Tibial nerve (tissue), 4 donors: Measurements from ENCODE around the gene ZNF135. TPM values are rescaled to one million over a fixed set of nuclear protein-coding genes. Genes with fewer than 3 reads are reported as not detected.

ENCODE experiments used
- DNase-seq, 2 donors: peaks; one replicate each; pipeline ENCODE4 v3.0.0-alpha.2; 2019; ENCODE audit warnings: low spot score in 2 of 2
- H3K27ac ChIP-seq, 4 donors: fragments of 200-600 bp; sonication (generic) in 3 of 4; one replicate each; pipeline ENCODE4 v1.5.1; 2017 to 2019; ENCODE audit warnings: mild to moderate bottlenecking in 1 of 4
- H3K27me3 ChIP-seq, 2 donors: fragments of 200-600 bp; sonication (generic) in 1 of 2; one replicate each; pipeline versions ENCODE4 v1.5.1 to v1.6.0; 2017 to 2019
- H3K36me3 ChIP-seq, 3 donors: fragments of 200-600 bp; sonication (generic); one replicate each; pipeline ENCODE4 v1.5.1; 2018 to 2019
- H3K4me1 ChIP-seq, 4 donors: fragments of 200-600 bp; sonication (generic) in 3 of 4; one replicate each; pipeline ENCODE4 v1.5.1; 2017 to 2019
- H3K4me3 ChIP-seq, 4 donors: fragments of 200-600 bp; sonication (generic) in 3 of 4; one replicate each; pipeline ENCODE4 v1.5.1; 2017 to 2019; ENCODE audit warnings: mild to moderate bottlenecking in 1 of 4, moderate library complexity in 1 of 4
- H3K9me3 ChIP-seq, 4 donors: fragments of 200-600 bp; sonication (generic) in 3 of 4; one replicate each; pipeline ENCODE4 v1.5.1; 2017 to 2019
- EP300 ChIP-seq, 2 donors: sonication (generic); formaldehyde crosslinking; IDR thresholded peaks; one replicate each; pipeline ENCODE4 v1.6.1; 2017; ENCODE audit warnings: antibody characterized with exemption in 2 of 2, mild to moderate bottlenecking in 1 of 2
- POLR2A ChIP-seq, 2 donors: fragments of 450-650 bp; IDR thresholded peaks; one replicate each; pipeline ENCODE4 v1.6.1; 2017; ENCODE audit warnings: antibody characterized with exemption in 2 of 2, mild to moderate bottlenecking in 2 of 2, moderate library complexity in 2 of 2
- WGBS, 2 donors: methylation state at CpG; one replicate each; pipeline ENCODE4 v1.1.5; 2018; 5-methylcytosine and 5-hydroxymethylcytosine counted together
- total RNA-seq, 4 donors: library from RNA; depleted of rRNA; stranded (reverse); fragments of >200 nt; gene quantifications; one replicate each; pipeline ENCODE4 v1.1.0, GENCODE V29; 2016
- TF ChIP-seq, protein P1 (sequence below), 5 experiments: fragments of 200-600 bp in 3 of 5; fragments of 450-650 bp in 2 of 5; sonication (generic) in 3 of 5; IDR thresholded peaks; one replicate each; pipeline ENCODE4 v1.5.1; 2016 to 2019; ENCODE audit warnings: antibody characterized with exemption in 5 of 5, mild to moderate bottlenecking in 3 of 5, moderate library complexity in 2 of 5

Gene ZNF135
- total RNA-seq, 4 donors from 2014 or later: 6.7 to 11.1 (median 9.5) TPM

- 44 to 53% methylated on average over 5 of the region's 5 CpGs for WGBS, 2 donors
- TF ChIP-seq EP300 (IDR thresholded peaks at IDR 0.05) (no peak), POLR2A (IDR thresholded peaks at IDR 0.05) (no peak)
- TF ChIP-seq, protein P1, sequence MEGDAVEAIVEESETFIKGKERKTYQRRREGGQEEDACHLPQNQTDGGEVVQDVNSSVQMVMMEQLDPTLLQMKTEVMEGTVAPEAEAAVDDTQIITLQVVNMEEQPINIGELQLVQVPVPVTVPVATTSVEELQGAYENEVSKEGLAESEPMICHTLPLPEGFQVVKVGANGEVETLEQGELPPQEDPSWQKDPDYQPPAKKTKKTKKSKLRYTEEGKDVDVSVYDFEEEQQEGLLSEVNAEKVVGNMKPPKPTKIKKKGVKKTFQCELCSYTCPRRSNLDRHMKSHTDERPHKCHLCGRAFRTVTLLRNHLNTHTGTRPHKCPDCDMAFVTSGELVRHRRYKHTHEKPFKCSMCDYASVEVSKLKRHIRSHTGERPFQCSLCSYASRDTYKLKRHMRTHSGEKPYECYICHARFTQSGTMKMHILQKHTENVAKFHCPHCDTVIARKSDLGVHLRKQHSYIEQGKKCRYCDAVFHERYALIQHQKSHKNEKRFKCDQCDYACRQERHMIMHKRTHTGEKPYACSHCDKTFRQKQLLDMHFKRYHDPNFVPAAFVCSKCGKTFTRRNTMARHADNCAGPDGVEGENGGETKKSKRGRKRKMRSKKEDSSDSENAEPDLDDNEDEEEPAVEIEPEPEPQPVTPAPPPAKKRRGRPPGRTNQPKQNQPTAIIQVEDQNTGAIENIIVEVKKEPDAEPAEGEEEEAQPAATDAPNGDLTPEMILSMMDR (IDR thresholded peaks at IDR 0.05): no peak
Observed at GRCh38 chr19:58014141-58014540, 44.9 kb upstream of the ZNF135 start.

GRCh38 chr19:58020129-58020528, 39.0 kb upstream of the ZNF135 start:
- no peak for DNase-seq
- no peak overlapping the region for H3K4me3 ChIP-seq

More at GRCh38 chr19:58014141-58014540, 44.9 kb upstream of the ZNF135 start:
- no peak for DNase-seq
- Histone ChIP-seq H3K9me3 (peaks cover 0 to 89% (median 16%) of the 10 kb centered on the region in 4 donors), H3K4me3 (no peak overlapping the region), H3K27ac (no peak overlapping the region), H3K4me1 (peaks cover 0 to 5% (median 0%) of the 10 kb centered on the region in 4 donors), H3K27me3 (no peaks in the 10 kb centered on the region), H3K36me3 (peaks cover 0 to 26% (median 0%) of the 10 kb centered on the region in 3 donors)

GRCh38 chr19:58021541-58022282, 37.4 kb upstream of the ZNF135 start:
- H3K4me3 ChIP-seq: no peak overlapping the region
- DNase-seq: peak in 1 of 2 donors; percentile 59
- no peak overlapping the region for H3K27ac ChIP-seq
- peaks cover 0 to 72% (median 0%) of the 10 kb centered on the region in 4 donors for H3K9me3 ChIP-seq
- H3K4me1 ChIP-seq: no peaks in the 10 kb centered on the region
- 53 to 54% methylated on average over 30 of the region's 30 CpGs for WGBS, 2 donors
- H3K27me3 ChIP-seq: no peaks in the 10 kb centered on the region
- no peaks in the 10 kb centered on the region for H3K36me3 ChIP-seq
- TF ChIP-seq, protein P1 (IDR thresholded peaks at IDR 0.05): peak; percentile 20 to 52 (median 30)
- TF ChIP-seq POLR2A (IDR thresholded peaks at IDR 0.05): no peak

More at GRCh38 chr19:58020129-58020528, 39.0 kb upstream of the ZNF135 start:
- 74 to 77% methylated on average over 7 of the region's 7 CpGs for WGBS, 2 donors
- no peaks in the 10 kb centered on the region for H3K4me1 ChIP-seq
- H3K27me3 ChIP-seq: no peaks in the 10 kb centered on the region
- H3K27ac ChIP-seq: no peak overlapping the region
- TF ChIP-seq EP300 (IDR thresholded peaks at IDR 0.05): no peak
- H3K9me3 ChIP-seq: peaks cover 0 to 72% (median 0%) of the 10 kb centered on the region in 4 donors
- no peaks in the 10 kb centered on the region for H3K36me3 ChIP-seq

- Histone ChIP-seq H3K36me3 (no peaks in the 10 kb centered on the region), H3K4me3 (no peak overlapping the region), H3K27me3 (no peaks in the 10 kb centered on the region), H3K9me3 (peaks cover 0 to 66% (median 0%) of the 10 kb centered on the region in 4 donors), H3K27ac (no peak overlapping the region), H3K4me1 (no peaks in the 10 kb centered on the region)
- 57 to 73% methylated on average over 4 of the region's 4 CpGs for WGBS, 2 donors
- DNase-seq: no peak
- TF ChIP-seq POLR2A (IDR thresholded peaks at IDR 0.05) (no peak), EP300 (IDR thresholded peaks at IDR 0.05) (no peak)
- TF ChIP-seq, protein P1 (IDR thresholded peaks at IDR 0.05): no peak
Observed at GRCh38 chr19:58022283-58022660, 36.8 kb upstream of the ZNF135 start.

DNA sequence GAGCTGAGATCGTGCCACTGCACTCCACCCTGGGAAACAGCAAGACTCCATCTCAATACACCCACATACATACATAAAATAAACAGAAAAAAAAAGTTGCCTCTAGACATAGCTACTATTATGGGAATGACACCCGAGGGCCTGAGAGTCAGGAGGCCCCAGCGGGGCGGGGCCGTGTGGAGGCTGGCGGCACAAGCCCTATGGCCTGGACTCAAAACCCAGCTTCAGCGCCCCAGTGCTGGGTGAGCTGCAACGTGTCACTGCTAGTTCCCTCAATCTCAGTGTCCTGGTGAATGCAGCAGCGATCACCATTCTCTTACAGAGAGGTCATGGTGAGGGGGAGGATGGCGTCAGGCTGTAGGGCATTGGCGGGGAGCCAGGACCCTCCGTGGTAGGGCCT, 34.4 kb upstream of the ZNF135 start:
- Histone ChIP-seq H3K27ac (no peak overlapping the region), H3K9me3 (peaks cover 0 to 71% (median 0%) of the 10 kb centered on the region in 4 donors), H3K4me1 (no peaks in the 10 kb centered on the region), H3K36me3 (no peaks in the 10 kb centered on the region), H3K27me3 (no peaks in the 10 kb centered on the region), H3K4me3 (no peak overlapping the region)
- DNase-seq: no peak
- 82 to 87% methylated on average over 7 to 12 of the region's 12 CpGs for WGBS, 2 donors
- TF ChIP-seq POLR2A (IDR thresholded peaks at IDR 0.05) (no peak), EP300 (IDR thresholded peaks at IDR 0.05) (no peak)
- TF ChIP-seq, protein P1 (IDR thresholded peaks at IDR 0.05): no peak
